HPDE6-E6E7 (cell line): ENCODE measurements around the gene SIK2.

ENCODE experiments used
- DNase-seq: peaks from one replicate; pipeline ENCODE4 v3.0.0; 2011; ENCODE audit warnings: missing footprints; ENCODE audit errors: extremely low spot score

The SIK2 gene

DNA sequence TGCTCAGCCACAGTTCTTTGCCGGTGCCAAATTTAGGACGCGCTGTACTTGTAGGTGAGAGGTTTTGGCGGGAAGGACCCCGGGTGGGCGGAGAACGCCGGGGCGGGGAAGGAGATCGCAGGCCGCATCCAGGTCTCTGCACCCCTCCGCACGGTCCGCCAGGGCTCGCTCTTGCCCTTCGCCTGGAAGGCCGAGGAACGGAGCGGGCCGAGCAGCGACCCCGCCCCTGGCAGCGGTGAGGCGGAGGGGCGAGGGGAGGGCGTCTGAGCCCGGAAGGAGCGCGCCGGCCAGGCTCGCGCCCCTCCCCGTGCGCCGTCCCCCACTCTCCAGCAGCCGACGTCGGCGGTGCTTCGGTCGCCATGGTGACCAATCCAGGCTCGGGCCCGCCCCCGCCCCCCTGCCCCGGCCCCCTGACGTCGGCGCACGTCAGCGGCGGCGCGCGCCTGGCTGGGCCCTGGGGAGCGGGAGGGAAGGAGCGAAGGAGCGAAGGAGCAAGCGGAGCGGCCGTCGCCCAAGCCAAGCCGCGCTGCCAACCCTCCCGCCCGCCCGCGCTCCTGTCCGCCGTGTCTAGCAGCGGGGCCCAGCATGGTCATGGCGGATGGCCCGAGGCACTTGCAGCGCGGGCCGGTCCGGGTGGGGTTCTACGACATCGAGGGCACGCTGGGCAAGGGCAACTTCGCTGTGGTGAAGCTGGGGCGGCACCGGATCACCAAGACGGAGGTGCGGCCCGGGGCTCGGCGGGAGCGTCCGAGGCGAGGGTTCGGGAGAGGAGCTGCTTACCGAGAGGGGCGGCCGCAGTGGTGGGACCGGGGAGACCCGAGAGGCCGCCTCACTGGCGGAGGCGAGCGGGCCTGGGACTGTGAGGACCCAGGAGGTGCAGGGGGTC lies at the start of gene SIK2:
Gene SIK2 (plus strand): TSS at position 471 of the 886 bp plus-strand sequence. CDS start 115 bp downstream, at position 586.
- peak; percentile 86 for DNase-seq

GRCh38 chr11:111554532-111554931 lies 47.7 kb upstream of the SIK2 start:
- DNase-seq, result peak; percentile 70

DNA sequence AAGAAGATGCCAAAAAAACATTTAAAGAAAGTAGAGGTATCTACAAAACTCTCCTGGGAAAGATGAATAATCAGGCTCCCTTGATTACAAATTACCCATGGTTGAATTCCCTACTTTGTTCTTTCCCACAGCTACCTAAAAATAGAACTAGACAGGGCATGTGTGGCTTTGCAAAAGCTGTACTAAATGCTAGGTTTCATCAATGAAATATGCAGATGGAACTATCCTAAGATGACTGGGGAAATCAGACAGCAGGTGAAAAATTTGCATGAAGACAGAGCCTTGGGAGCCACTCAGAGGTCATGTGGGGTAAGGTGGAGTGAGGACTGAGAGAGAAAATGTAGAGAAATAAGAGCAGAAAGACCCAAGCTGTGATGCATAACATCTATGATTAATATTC lies 47.0 kb upstream of the SIK2 start:
- no peak for DNase-seq

GRCh38 chr11:111557425-111558111 lies 44.7 kb upstream of the SIK2 start:
- DNase-seq, result peak; percentile 29

DNA sequence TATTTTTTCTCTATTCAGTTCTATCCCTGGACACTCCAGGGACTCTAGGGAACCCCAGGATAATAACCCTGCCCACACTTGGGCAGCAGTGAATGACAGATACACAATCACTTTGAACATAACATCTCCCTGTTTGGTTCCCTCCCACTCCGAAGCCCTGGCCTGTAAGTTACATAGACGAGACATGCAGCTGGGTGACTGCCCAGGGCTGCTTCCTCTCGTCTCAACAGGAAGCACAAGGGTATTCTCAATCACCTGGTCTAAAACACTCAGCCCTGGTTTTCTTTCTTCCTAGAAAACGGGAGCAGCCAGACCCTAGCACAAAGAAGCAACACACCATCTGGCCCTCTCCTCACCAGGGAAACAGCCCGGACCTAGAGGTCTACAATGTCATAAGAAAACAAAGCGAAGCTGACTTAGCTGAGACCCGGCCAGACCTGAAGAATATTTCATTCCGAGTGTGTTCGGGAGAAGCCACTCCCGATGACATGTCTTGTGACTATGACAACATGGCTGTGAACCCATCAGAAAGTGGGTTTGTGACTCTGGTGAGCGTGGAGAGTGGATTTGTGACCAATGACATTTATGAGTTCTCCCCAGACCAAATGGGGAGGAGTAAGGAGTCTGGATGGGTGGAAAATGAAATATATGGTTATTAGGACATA lies 42.3 kb upstream of the SIK2 start:
- no peak for DNase-seq

DNA sequence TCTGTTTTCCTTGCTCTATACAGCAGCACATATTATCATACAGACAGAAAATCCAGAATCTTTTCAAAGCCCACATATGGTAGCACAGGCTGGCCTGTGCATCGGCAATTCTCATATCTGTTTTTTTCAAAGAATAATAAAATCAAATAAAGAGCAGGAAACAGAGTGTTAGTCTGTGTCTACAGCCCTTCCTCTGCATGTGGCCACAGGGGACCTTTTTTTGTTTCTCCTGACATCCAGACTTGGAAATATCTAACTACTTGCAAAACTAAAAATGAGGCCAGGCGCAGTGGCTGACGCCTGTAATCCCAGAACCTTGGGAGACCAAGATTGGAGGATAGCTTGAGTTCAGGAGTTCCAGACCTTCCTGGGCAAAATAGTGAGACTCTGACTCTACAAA lies 41.4 kb upstream of the SIK2 start:
- no peak for DNase-seq

DNA sequence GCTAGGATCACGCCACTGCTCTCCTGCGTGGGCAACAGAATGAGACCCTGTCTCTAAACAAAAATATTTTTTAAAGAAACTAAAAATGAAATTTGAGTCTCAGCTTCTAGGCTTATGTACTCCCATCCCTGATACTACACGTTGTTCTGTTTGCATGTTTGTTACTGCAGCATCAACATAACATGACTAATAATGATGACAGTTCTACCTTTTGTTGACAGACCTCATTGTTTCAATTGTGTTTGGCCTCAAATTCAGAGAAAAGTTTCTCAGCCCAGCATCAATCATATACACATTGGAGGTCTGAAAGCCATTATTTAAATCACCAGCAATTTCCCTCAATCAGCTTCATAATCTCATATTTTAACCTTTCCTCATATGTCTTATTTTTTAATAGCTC lies 40.9 kb upstream of the SIK2 start:
- DNase-seq, result no peak

GRCh38 chr11:111561791-111562325 lies 40.4 kb upstream of the SIK2 start:
- DNase-seq, result no peak

- DNase-seq, result no peak
Observed at GRCh38 chr11:111562692-111563389, 39.4 kb upstream of the SIK2 start.

DNA sequence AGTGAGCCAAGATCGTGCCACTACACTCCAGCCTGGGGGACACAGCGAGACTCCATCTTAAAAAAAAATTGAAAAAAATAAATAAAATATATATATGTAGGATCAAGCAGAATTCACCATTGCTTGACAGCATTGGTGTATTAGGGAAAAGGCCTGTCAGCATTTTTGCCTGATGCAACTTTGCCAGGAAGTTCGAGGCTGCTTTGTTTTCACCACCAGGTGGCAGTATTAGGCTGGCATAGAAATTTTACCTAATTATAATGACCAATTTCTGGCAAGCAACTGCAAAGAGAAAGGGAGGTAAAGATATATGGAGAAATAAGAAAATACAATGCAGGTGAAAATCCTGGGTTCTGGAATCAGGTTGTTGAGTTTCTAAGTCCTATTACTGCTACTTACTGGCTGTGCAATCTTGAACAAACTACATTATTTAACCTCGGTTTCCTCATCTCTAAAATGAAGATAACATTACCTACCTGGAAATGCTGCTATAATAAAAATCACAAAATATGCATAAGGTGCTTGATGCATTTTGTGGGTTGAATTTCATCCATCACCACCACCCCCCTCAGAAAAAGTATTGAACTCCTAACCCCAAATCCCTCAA lies 37.0 kb upstream of the SIK2 start:
- no peak for DNase-seq

GRCh38 chr11:111566324-111566723 lies 35.9 kb upstream of the SIK2 start:
- no peak for DNase-seq

DNA sequence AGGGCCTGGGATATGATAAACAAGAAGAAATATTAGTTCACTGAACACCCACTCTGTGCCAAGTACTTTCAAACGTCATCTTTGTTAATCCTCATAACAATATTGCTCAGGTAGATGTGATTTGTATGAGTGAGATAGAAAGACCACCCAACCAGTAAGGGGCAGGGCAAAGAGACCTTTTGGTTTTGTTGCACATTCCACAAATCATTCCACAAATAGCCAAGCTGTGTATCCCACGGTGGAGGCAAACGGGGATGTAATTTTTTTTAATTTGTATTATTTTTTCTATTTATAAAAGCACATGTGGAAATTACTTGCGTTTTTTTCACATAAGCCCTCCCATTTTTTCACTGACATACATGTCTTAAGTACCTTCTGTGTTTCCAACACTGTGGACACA lies 32.8 kb upstream of the SIK2 start:
- DNase-seq, result no peak

GRCh38 chr11:111570796-111571195 lies 31.5 kb upstream of the SIK2 start:
- no peak for DNase-seq

- DNase-seq, result no peak
Observed at GRCh38 chr11:111571829-111572501, 30.3 kb upstream of the SIK2 start.

DNA sequence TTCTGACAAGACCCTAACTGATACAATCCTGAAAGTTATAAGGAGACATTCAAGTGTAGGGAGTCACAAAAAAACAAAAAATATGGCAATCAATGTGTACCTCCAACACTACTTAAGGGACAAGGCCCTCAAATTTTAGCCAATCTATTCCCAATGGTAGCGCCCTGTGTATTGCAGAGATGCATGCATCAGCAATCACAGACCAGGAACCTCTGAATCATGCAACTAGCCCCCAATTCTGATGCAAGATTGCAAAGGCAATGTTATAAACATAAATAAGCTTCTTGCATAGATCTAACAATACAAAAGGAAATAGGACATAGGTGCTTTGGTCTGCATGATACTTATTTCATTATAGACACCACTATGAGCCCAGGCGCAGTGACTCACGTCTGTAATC lies 29.7 kb upstream of the SIK2 start:
- DNase-seq, result no peak

- DNase-seq, result no peak
Observed at GRCh38 chr11:111573821-111574249, 28.4 kb upstream of the SIK2 start.

GRCh38 chr11:111574373-111575225 lies 27.6 kb upstream of the SIK2 start:
- DNase-seq, result no peak

- no peak for DNase-seq
Observed at GRCh38 chr11:111575740-111576139, 26.5 kb upstream of the SIK2 start.

DNA sequence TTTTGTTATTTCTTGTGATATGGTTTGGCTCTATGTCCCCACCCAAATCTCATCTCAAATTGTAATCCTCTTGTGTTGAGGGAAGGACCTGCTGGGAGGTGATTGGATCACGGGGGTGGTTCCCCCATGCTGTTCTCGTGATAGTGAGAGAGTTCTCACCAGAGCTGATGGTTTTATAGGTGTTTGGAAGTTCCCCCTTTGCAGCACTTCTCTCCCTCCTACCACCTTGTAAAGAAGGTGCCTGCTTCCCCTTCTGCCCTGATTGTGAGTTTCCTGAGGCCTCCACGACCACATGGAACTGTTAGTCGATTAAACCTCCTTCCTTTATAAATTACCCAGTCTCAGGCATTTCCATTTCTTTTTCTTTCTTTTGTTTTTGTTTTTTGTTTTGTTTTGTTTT lies 24.4 kb upstream of the SIK2 start:
- DNase-seq, result no peak

GRCh38 chr11:111581341-111581740 lies 20.9 kb upstream of the SIK2 start:
- DNase-seq, result no peak
